GM21528 (cell line): ENCODE results near the gene IER5.
"Not testable (repeated sequence)": the region's sequence is repeated elsewhere in the genome, so short reads cannot be mapped to it uniquely, and the experiment has no call there.

Experiments
- ATAC-seq: cut with Tn5 transposase; IDR thresholded peaks from one replicate; pipeline ENCODE4 v1.9.1; 2021; ENCODE audit warnings: mild to moderate bottlenecking, moderate library complexity; ENCODE audit not compliant: unreplicated experiment, low FRiP score

Gene IER5

GRCh38 chr1:181088079-181089016 is at the start of gene IER5:
IER5 (plus strand) TSS chr1:181088700; CDS start chr1:181088903, 203 bp downstream.
- peak; percentile 75 for ATAC-seq

- ATAC-seq: no peak
Observed at GRCh38 chr1:181040284-181040865, 48.1 kb upstream of the IER5 start.

GRCh38 chr1:181043025-181043888 is 45.2 kb upstream of the IER5 start:
- ATAC-seq: no peak

- ATAC-seq: peak; percentile 82
Observed at GRCh38 chr1:181044449-181044966, 44.0 kb upstream of the IER5 start.

GRCh38 chr1:181045946-181046345 is 42.6 kb upstream of the IER5 start:
- not testable (repeated sequence) for ATAC-seq

GRCh38 chr1:181049378-181049777 is 39.1 kb upstream of the IER5 start:
- no peak for ATAC-seq

GRCh38 chr1:181050922-181051321 is 37.6 kb upstream of the IER5 start:
- no peak for ATAC-seq

GRCh38 chr1:181056560-181056959 is 31.9 kb upstream of the IER5 start:
- no peak for ATAC-seq

GRCh38 chr1:181057079-181057478 is 31.4 kb upstream of the IER5 start:
- no peak for ATAC-seq

GRCh38 chr1:181059435-181059834 is 29.1 kb upstream of the IER5 start:
- ATAC-seq: no peak

GRCh38 chr1:181060066-181060465 is 28.4 kb upstream of the IER5 start:
- ATAC-seq: no peak

GRCh38 chr1:181060947-181061346 is 27.6 kb upstream of the IER5 start:
- ATAC-seq: not testable (repeated sequence)

GRCh38 chr1:181061487-181061886 is 27.0 kb upstream of the IER5 start:
- ATAC-seq: no peak

- ATAC-seq: peak; percentile 82
Observed at GRCh38 chr1:181061891-181062835, 26.3 kb upstream of the IER5 start.

GRCh38 chr1:181062836-181063428 is 25.6 kb upstream of the IER5 start:
- peak; percentile 71 for ATAC-seq

GRCh38 chr1:181064011-181064623 is 24.4 kb upstream of the IER5 start:
- ATAC-seq: no peak

- no peak for ATAC-seq
Observed at GRCh38 chr1:181064702-181065101, 23.8 kb upstream of the IER5 start.

GRCh38 chr1:181073638-181074037 is 14.9 kb upstream of the IER5 start:
- no peak for ATAC-seq
